HG03064 (cell line): ENCODE results near the gene FSTL4.

Source experiments
- ATAC-seq: cut with Tn5 transposase; IDR thresholded peaks from one replicate; pipeline ENCODE4 v1.9.1; 2021; ENCODE audit warnings: low read depth; ENCODE audit not compliant: unreplicated experiment

Gene FSTL4

GRCh38 chr5:133393776-133394476 lies 218.4 kb downstream of the FSTL4 start:
- ATAC-seq = no peak

GRCh38 chr5:133392448-133392847 lies 219.9 kb downstream of the FSTL4 start:
- ATAC-seq = no peak

DNA sequence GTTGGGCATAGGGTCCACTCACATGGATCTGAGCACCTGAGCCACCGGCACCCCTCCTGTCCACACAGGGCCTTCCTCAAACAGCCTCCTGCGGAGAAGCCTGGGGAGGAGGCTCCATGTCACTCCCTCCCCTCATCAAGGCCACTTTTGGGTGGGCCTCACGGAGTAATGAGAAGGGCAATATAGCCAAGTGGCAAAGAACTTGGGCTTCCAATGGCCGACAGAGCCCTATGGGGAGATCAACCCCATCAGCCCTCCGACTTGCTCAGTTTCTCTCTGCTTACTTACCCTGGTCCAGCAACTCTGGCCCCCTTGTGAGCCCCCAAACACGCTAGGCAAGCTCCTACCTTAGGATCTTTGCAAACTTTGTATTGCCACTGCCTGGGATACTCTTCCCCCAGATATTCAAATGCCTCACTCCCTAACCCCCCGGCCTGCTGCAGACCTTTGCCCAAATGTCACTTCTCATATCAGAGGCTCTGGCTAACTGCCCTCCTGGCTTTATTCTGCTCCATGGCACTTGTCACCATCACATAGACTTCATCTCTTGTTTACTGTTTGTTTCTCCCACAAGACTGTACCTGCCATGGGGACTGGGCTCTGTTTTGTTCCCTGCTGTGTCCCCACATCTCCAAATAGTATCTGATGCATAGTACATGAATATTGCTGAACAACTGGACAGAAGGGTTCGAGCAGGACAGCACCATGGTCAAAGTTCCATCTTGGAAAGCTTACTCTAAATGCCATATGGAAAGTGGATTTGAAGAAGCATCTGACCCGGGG lies 220.8 kb downstream of the FSTL4 start:
- no peak for ATAC-seq

DNA sequence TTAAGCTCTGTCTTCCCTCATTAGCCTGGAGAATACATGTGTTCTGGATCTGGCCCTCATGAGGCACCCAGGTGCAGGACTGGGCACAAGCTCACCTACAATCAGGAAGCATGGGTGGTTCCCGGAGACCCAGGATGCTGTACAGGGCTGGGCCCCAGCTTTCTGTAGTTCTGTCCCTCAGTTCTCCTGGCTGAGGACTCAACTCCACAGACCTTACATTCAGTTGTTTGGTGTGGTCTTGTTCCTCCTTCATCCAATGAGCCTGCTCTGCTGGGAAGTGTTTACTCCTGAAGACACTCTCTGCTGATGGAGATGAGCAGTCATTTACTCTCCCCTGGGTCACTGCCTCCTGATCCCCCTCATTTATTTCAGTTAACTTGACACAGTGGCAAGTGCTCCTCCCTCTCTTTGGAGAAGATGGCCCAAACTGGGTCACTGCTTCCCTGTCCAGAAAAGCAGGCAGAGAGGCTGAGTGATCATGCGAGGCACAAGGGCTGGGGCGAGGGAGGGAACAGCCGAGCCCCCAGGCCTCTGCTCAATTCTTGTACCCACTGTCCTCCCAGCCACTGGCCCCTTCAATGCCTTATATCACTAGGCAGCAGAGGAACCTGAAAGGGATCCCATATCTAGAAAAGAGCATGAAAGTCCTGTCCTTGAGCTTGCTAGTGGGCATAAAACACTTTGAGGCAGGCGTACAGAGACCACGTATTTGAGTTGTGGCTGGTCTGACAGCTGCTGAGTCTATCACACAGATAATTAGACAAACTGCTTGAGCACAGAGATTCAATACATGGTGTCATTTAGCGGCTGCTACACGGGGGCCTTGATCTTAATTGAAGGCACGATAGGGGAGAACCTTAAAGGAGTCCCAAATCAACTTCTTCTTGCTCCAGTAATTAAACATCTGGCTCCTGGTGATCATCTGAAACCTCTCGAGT lies 221.7 kb downstream of the FSTL4 start:
- no peak for ATAC-seq

DNA sequence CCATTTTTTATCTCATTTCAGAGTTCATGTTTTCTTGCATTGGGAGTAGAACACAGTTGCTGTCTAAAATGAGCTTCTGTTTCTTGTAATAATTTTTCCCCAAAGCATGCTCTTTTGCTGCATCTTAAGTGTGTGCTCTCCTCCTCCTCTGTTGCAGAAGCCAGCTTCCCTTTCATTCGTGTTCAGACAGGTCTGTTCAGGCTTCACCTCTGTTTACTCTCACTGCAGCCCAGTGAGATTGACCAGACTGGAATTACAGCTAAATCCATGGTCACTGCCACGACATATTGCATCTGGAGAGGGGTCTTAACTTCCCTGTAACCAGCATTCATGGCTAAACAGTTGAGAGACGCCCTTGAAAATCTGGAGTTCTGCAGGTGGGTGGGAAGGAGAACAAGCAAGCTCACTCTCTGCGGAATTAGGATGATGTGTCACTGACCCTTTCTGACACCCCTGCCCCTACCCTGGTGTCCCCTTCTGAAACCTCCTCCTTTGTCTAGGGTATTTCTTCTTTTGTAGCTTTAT lies 223.2 kb downstream of the FSTL4 start:
- ATAC-seq = no peak

GRCh38 chr5:133387621-133388020 lies 224.7 kb downstream of the FSTL4 start:
- no peak for ATAC-seq

GRCh38 chr5:133387091-133387490 lies 225.2 kb downstream of the FSTL4 start:
- ATAC-seq = no peak

GRCh38 chr5:133386662-133387061 lies 225.7 kb downstream of the FSTL4 start:
- no peak for ATAC-seq

DNA sequence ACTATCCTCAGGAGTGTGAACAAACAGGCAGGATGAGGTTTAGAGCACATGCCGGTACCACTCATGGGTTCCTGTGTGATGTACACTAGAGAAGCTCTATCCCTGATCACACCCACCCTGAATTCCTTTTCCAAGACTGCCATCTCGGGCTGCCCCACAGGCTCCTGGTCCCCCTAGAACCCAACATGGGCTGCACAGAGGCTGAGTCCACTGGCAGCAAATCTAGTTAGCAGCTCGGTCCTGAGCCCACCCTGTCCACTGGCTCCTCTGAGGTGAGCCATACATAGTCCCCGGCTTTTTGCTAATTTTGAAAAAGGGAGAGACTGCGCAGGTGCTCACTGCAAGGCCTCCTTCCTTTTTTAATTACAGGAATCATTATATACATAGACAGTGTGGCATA lies 227.0 kb downstream of the FSTL4 start:
- no peak for ATAC-seq

GRCh38 chr5:133384903-133385302 lies 227.4 kb downstream of the FSTL4 start:
- no peak for ATAC-seq

DNA sequence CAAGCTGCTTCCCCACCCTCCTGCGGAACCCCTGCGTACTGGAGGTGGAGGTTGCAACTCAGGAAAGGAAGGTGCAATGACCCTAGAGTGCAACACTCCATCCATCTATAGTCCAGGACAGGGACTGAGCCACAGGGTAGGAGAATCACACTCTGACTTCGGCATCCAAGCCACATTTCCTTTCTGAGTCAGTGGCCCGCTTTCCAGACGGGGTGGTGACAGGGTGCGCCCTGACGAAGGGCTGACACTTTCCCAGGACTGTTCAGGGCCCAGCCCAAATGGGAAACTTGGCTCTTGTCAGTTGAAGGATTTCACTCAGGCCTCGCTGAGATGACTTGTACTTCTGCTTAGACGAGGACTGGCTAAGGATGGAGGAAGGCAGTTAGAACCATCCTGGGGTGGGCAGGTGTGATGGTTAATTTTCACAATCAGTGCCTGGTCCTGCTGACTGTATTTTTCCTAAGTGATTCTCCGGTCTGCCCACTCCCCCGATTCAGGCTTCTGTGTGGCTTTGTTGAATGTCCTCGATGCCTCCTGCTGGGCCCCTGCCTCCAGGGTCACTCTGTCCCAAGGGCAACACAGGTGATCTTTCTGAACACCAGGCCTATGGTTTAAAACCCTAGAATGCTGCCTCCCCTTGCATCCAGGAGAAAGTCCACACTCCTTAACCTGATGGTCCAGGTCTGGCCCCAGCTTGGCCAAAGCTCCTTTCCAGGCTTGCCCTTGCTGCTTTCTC lies 228.1 kb downstream of the FSTL4 start:
- no peak for ATAC-seq

- ATAC-seq = no peak
Observed at GRCh38 chr5:133383580-133383939, 228.8 kb downstream of the FSTL4 start.

- no peak for ATAC-seq
Observed at GRCh38 chr5:133382661-133383579, 229.4 kb downstream of the FSTL4 start.

DNA sequence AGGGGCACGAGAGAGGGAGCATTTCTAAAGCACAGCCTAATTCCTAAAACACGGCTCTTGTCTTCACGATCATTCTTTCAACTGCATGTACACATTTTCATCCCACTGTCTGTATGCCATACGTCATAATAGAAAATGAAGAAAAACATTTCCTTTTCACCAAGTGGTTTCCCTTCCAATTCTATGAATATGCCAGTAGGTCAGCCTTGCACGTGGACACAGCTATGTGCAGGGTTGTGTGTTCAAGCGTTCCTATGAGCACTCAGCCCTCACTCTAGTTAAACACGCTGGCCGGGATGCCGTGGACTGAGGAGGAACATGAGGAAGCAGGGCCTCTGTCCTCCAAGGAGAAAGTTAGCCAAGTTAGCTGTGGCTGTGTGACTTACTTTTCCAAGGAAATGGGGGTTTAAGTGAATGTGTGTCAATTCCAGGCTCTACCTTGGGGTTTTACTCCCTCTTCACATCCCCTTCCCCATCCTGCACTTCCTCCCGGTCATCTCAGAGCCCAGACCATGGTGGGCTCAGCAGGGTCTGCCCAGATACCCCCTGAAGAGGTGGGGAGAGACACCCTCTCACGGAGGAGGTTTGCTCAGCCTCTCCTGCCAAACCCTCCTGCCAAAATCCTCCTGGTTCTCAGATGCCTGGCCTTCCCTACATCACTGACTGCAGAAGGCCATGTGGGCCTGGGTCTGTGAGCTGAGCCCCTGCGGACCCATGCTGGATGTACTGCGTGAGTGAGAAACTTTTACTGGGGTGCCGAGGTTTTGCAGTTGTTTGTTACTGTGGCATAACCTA lies 230.6 kb downstream of the FSTL4 start:
- no peak for ATAC-seq

- no peak for ATAC-seq
Observed at GRCh38 chr5:133381041-133381440, 231.3 kb downstream of the FSTL4 start.

- no peak for ATAC-seq
Observed at GRCh38 chr5:133377736-133378135, 234.6 kb downstream of the FSTL4 start.

DNA sequence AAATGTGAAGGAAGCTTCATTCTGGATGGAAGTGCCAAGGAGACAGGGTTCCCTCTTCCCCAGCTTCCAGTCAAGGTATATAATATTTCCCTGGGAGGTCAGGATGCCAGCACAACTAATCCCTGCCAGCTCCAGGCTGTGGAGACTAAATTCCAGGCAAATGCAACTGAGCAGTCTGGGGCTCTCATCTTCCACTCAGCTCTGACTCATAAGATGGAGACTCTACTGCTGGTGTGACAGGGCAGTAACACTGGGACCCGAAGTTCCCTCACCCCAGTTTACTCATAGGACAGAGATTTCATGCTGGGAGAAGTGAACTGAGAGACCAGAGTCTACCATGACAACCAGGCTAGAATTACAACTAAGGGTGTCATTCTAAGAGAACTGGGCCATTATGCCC lies 235.4 kb downstream of the FSTL4 start:
- no peak for ATAC-seq

DNA sequence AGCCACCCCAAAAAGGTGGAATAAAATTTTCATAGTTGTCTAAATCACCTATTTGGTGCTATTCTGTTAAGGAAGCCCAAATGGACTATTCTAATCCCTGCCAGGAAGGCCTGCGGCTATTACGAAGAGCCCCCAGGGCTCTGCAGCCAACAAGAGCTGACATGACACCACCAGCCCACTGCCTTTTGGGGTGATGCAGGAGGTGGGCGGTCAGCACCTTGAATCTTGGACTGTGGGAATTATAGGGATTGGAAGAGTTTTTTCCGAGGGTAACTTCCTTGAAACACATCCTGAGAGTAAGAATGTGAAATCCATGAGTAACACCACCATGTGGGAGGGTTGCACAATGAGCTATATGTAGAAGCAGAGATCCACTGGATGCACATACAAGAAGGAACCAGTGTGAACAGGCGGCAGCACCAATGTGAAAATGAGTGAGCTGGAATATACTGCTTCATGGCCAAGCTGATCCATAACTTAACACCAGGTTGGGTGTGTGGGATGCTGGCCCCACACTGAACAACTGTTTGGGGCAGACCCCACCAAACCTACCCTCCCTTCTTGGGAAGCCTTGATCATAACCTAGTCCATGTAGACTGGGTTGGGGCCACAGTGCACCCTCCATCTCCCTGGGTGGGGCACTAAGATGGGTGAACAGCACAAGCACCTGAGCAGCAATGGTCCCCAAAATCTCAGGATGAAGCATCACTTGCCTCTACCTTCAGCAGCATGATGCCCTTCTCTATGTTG lies 239.0 kb downstream of the FSTL4 start:
- ATAC-seq = no peak
